GM23248 (cell line): Measurements from ENCODE around the gene TOPAZ1. TPM values are rescaled to one million over a fixed set of nuclear protein-coding genes. Genes with fewer than 3 reads are reported as not detected.

ENCODE experiments used
- DNase-seq: peaks from one replicate; pipeline ENCODE4 v3.0.0-alpha.2; 2015
- H2AFZ ChIP-seq: fragments of 200-600 bp; sonication (generic); 2 replicates; pipeline ENCODE4 v1.6.1; 2016; ENCODE audit warnings: antibody characterized with exemption
- H3F3A ChIP-seq: fragments of 200-600 bp; sonication (generic); 2 replicates; pipeline ENCODE4 v1.6.1; 2016; ENCODE audit warnings: mild to moderate bottlenecking, antibody characterized with exemption, mixed run types; ENCODE audit not compliant: insufficient read depth
- H3K27ac ChIP-seq: fragments of 200-600 bp; sonication (generic); 2 replicates; pipeline ENCODE4 v1.5.1; 2016; ENCODE audit warnings: mild to moderate bottlenecking
- H3K27me3 ChIP-seq: fragments of 200-600 bp; sonication (generic); replicated peaks from 2 replicates; pipeline ENCODE4 v1.6.1; 2016; ENCODE audit warnings: mild to moderate bottlenecking; ENCODE audit not compliant: insufficient read depth
- H3K36me3 ChIP-seq: fragments of 200-600 bp; sonication (generic); 2 replicates; pipeline ENCODE4 v1.6.1; 2016; ENCODE audit warnings: low read depth, mild to moderate bottlenecking
- H3K4me1 ChIP-seq: fragments of 200-600 bp; sonication (generic); 2 replicates; pipeline ENCODE4 v1.6.1; 2016; ENCODE audit warnings: mild to moderate bottlenecking; ENCODE audit not compliant: insufficient read depth
- H3K4me2 ChIP-seq: fragments of 200-600 bp; sonication (generic); one replicate; pipeline ENCODE4 v1.6.1; 2016; ENCODE audit warnings: mild to moderate bottlenecking; ENCODE audit not compliant: unreplicated experiment
- H3K4me3 ChIP-seq: fragments of 200-600 bp; sonication (generic); 2 replicates; pipeline ENCODE4 v1.5.1; 2016; ENCODE audit warnings: mild to moderate bottlenecking
- H3K79me2 ChIP-seq: fragments of 200-600 bp; sonication (generic); 2 replicates; pipeline ENCODE4 v1.6.1; 2016; ENCODE audit warnings: mild to moderate bottlenecking; ENCODE audit not compliant: insufficient read depth
- H3K9ac ChIP-seq: fragments of 200-600 bp; sonication (generic); 2 replicates; pipeline ENCODE4 v1.6.1; 2016; ENCODE audit warnings: mild to moderate bottlenecking
- H3K9me2 ChIP-seq: fragments of 200-600 bp; sonication (generic); 2 replicates; pipeline ENCODE4 v1.6.1; 2016; ENCODE audit warnings: mixed run types, mild to moderate bottlenecking, moderate library complexity; ENCODE audit not compliant: insufficient read depth
- H3K9me3 ChIP-seq: fragments of 200-600 bp; sonication (generic); one replicate; pipeline ENCODE4 v1.6.1; 2017; ENCODE audit warnings: low read depth
- H4K20me1 ChIP-seq: fragments of 200-600 bp; sonication (generic); 2 replicates; pipeline ENCODE4 v1.6.0; 2016; ENCODE audit not compliant: insufficient read depth
- EZH2 ChIP-seq: fragments of 200-600 bp; sonication (generic); IDR thresholded peaks from 2 replicates; pipeline ENCODE4 v1.6.1; 2018; ENCODE audit warnings: antibody characterized with exemption, mild to moderate bottlenecking; ENCODE audit not compliant: insufficient read depth, poor library complexity, severe bottlenecking
- EZH2phosphoT487 ChIP-seq: fragments of 200-600 bp; sonication (generic); IDR thresholded peaks from 2 replicates; pipeline ENCODE4 v1.6.1; 2018; ENCODE audit warnings: antibody characterized with exemption, moderate library complexity, mild to moderate bottlenecking, low read depth; ENCODE audit not compliant: insufficient read depth
- WGBS, 2 experiments: methylation state at CpG; one replicate each; pipeline ENCODE4 v1.1.6; 2015 to 2017; ENCODE audit warnings: low lambda C conversion rate in 2 of 2, low coverage in 1 of 2; ENCODE audit errors: missing lambda C conversion rate in 2 of 2; 5-methylcytosine and 5-hydroxymethylcytosine counted together
- in situ Hi-C: fragments of 300-500 bp; cut with MboI; formaldehyde crosslinking; loops from 2 replicates; pipeline ENCODE4 v1.15.0; 2020
- polyA plus RNA-seq: library from polyadenylated mRNA; unstranded; fragments of >200 nt; fragmentation: Nextera tagmentation; extraction: Ambion mirVana; gene quantifications from 2 replicates; pipeline ENCODE4 v1.2.1, GENCODE V29; 2016
- total RNA-seq: library from RNA; depleted of rRNA; stranded (reverse); fragments of >200 nt; shearing (Covaris generic); gene quantifications from 2 replicates; pipeline ENCODE4 v1.2.3, GENCODE V29; 2014

Gene TOPAZ1
- total and polyA plus RNA-seq, 2 experiments from 2014 or later: not detected

DNA sequence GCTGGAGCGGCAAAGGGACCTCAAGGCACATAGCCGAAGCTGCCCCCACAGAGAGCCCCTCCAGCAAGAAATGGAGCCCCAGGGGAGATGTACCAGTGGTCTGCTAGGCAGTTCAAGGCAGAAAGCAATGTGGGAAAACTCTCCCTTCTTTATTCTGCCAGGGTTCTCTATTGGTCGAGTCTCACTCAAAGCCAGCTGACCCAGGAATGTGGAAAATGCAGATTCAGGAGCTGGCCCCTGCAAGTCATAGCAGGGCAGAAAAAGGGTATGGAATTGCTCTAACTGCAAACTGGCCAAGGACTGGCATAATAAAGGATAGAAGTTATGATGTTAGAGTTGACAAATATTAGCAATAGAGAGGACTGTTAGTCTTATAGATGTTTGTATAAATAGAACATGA lies 4.0 kb upstream of the TOPAZ1 start:
- Histone ChIP-seq H3K9ac (no peak overlapping the region), H3F3A (no peaks in the 10 kb centered on the region), H3K9me2 (no peaks in the 10 kb centered on the region), H2AFZ (no peak overlapping the region), H3K79me2 (no peaks in the 10 kb centered on the region), H3K9me3 (no peaks in the 10 kb centered on the region), H3K36me3 (no peaks in the 10 kb centered on the region), H3K4me2 (no peak overlapping the region), H3K4me3 (no peak overlapping the region), H4K20me1 (no peaks in the 10 kb centered on the region), H3K27ac (no peak overlapping the region), H3K27me3 (no peaks in the 10 kb centered on the region), H3K4me1 (0 out of 2 replicates have a peak, but pooled peaks cover 2% of the 10 kb centered on the region)
- in situ Hi-C loops: no loop called here
- DNase-seq: no peak
- WGBS, 2 experiments: 39 to 54% methylated on average over 3 of the region's 3 CpGs
- TF ChIP-seq EZH2: no peak
- no peak for TF ChIP-seq EZH2phosphoT487

GRCh38 chr3:44238889-44239288 lies 2.8 kb upstream of the TOPAZ1 start:
- H3K4me2 ChIP-seq: no peak overlapping the region

DNA sequence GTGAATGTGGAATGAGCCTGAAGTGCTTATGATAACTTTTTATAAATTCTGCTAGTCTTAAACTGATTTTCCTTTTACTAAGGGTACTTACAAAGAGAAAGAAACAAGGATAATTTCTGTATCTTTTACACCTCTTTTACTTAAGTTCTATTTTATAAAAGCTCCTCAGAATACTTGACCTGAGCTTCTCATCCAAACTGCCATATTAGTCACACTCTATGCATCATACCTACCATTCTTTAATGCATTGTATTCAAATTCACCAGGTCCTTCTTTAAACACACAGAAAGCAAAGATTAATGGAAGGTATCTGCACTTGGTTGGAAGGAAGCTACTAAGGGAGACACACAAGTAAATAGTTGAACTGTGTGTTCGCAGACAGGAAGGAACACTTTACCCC lies 1.6 kb upstream of the TOPAZ1 start:
- TF ChIP-seq EZH2: no peak
- no peak for TF ChIP-seq EZH2phosphoT487
- no peaks in the 10 kb centered on the region for H3K36me3 ChIP-seq
- H3K9ac ChIP-seq: no peak overlapping the region
- in situ Hi-C loops: no loop called here
- peaks cover 17% of the 10 kb centered on the region; the same call in 1 of the 2 replicates for H3K27me3 ChIP-seq
- WGBS, 2 experiments: 65 to 83% methylated on average over 1 of the region's 1 CpG
- H3K79me2 ChIP-seq: no peaks in the 10 kb centered on the region
- no peaks in the 10 kb centered on the region for H3K9me3 ChIP-seq
- H3K4me1 ChIP-seq: 0 out of 2 replicates have a peak, but pooled peaks cover 2% of the 10 kb centered on the region
- no peak overlapping the region for H2AFZ ChIP-seq
- H3K4me3 ChIP-seq: no peak overlapping the region
- no peak overlapping the region for H3K27ac ChIP-seq
- H4K20me1 ChIP-seq: no peaks in the 10 kb centered on the region
- DNase-seq: peak; percentile 4
- H3K9me2 ChIP-seq: no peaks in the 10 kb centered on the region
- H3F3A ChIP-seq: no peaks in the 10 kb centered on the region
- no peak overlapping the region for H3K4me2 ChIP-seq

More at GRCh38 chr3:44238889-44239288, 2.8 kb upstream of the TOPAZ1 start:
- WGBS, 2 experiments: 38 to 42% methylated on average over 2 of the region's 2 CpGs
- Histone ChIP-seq H3K9me3 (no peaks in the 10 kb centered on the region), H2AFZ (no peak overlapping the region), H3K27me3 (0 out of 2 replicates have a peak, but pooled peaks cover 10% of the 10 kb centered on the region), H3F3A (no peaks in the 10 kb centered on the region), H3K4me1 (0 out of 2 replicates have a peak, but pooled peaks cover 2% of the 10 kb centered on the region), H4K20me1 (no peaks in the 10 kb centered on the region), H3K4me3 (no peak overlapping the region), H3K79me2 (no peaks in the 10 kb centered on the region), H3K9ac (no peak overlapping the region), H3K27ac (no peak overlapping the region), H3K36me3 (no peaks in the 10 kb centered on the region), H3K9me2 (no peaks in the 10 kb centered on the region)
- in situ Hi-C loops: no loop called here
- TF ChIP-seq EZH2 (no peak), EZH2phosphoT487 (no peak)
- DNase-seq: no peak

GRCh38 chr3:44242721-44243120 lies 1.0 kb downstream of the TOPAZ1 start:
- no peak overlapping the region for H2AFZ ChIP-seq
- in situ Hi-C loops: no loop called here
- H3K79me2 ChIP-seq: no peaks in the 10 kb centered on the region
- peaks cover 21% of the 10 kb centered on the region; the same call in 1 of the 2 replicates for H3K27me3 ChIP-seq
- no peak overlapping the region for H3K27ac ChIP-seq
- no peaks in the 10 kb centered on the region for H3K9me3 ChIP-seq
- H3K36me3 ChIP-seq: no peaks in the 10 kb centered on the region
- 28 to 33% methylated on average over 3 of the region's 3 CpGs for WGBS, 2 experiments
- DNase-seq: no peak
- no peak overlapping the region for H3K9ac ChIP-seq
- H3K9me2 ChIP-seq: no peaks in the 10 kb centered on the region
- H3K4me3 ChIP-seq: no peak overlapping the region
- TF ChIP-seq EZH2 (no peak), EZH2phosphoT487 (no peak)
- H3K4me1 ChIP-seq: no peaks in the 10 kb centered on the region
- H3K4me2 ChIP-seq: no peak overlapping the region
- H3F3A ChIP-seq: no peaks in the 10 kb centered on the region
- H4K20me1 ChIP-seq: no peaks in the 10 kb centered on the region

DNA sequence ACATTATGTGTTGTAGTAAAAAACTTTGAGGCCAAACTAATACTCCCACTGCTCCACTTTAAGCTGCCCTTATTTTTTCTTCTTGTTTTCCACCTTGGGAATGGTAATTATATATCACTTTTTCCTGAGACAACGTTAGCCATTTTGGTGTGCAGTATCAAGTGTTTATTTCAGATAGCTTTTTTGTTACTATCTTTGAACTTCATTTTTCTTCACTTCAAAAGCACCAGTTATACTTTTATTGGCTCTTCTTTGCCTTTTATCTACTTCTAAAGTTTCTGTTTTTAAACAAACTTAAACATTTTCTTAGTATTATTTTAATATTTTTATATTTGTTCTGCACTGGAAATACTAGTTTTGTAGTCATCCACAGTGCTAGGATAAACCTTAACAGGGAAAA lies 6.5 kb downstream of the TOPAZ1 start:
- Histone ChIP-seq H3K9me2 (no peaks in the 10 kb centered on the region), H3K27me3 (peaks cover 16% of the 10 kb centered on the region; the same call in 1 of the 2 replicates), H3K36me3 (no peaks in the 10 kb centered on the region), H3K4me2 (no peak overlapping the region), H2AFZ (no peak overlapping the region), H3K79me2 (no peaks in the 10 kb centered on the region), H4K20me1 (no peaks in the 10 kb centered on the region), H3F3A (no peaks in the 10 kb centered on the region), H3K4me3 (no peak overlapping the region), H3K9me3 (no peaks in the 10 kb centered on the region), H3K4me1 (no peaks in the 10 kb centered on the region), H3K9ac (no peak overlapping the region), H3K27ac (no peak overlapping the region)
- in situ Hi-C loops: no loop called here
- WGBS, 2 experiments: 9 to 13% methylated on average over 1 of the region's 1 CpG
- no peak for TF ChIP-seq EZH2phosphoT487
- TF ChIP-seq EZH2: no peak
- no peak for DNase-seq
